ENCODE data around the gene RAB31. TPM values are rescaled to one million over a fixed set of nuclear protein-coding genes. Genes with fewer than 3 reads are reported as not detected.

RAB31 gene
- total RNA-seq, 3 donors from 2014 or later, result 0.40 to 1.8 (median 1.2) TPM

- ATAC-seq (no peak), DNase-seq (no peak)
- Mint-ChIP-seq H3K9me3 (no peaks in the 10 kb centered on the region), H3K36me3 (ENCODE audit: insufficient read depth) (no peaks in the 10 kb centered on the region), H3K27me3 (ENCODE audit: low read depth) (peaks cover 14% of the 10 kb centered on the region), H3K4me3 (no peak overlapping the region), H3K4me1 (ENCODE audit: low read depth) (no peaks in the 10 kb centered on the region)
Measured at GRCh38 chr18:9832871-9833270, 124.8 kb downstream of the RAB31 start.

DNA sequence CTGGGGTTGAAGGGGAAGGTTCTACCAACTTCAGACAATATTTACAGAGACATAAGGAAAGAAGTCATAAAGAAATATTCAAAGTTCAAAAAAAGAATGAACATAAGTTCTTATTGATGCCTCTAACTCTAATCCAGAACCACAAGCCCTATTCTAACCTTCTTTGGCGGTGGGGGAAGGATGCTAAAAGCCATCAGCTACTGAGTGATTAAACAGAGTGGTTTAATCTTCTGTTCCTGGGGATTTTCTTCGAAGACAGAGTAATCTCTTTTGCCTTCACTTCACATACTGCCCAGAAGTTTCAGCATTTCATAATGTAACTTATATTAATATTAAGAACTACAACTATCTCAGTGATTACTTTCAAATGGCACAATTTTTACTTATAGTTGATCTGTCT is 126.5 kb downstream of the RAB31 start:
- no peak for ATAC-seq
- DNase-seq, result no peak
- no peaks in the 10 kb centered on the region for H3K9me3 Mint-ChIP-seq
- H3K4me1 Mint-ChIP-seq (ENCODE audit: low read depth), result no peaks in the 10 kb centered on the region
- H3K36me3 Mint-ChIP-seq (ENCODE audit: insufficient read depth), result no peaks in the 10 kb centered on the region
- H3K4me3 Mint-ChIP-seq, result no peak overlapping the region
- peaks cover 14% of the 10 kb centered on the region for H3K27me3 Mint-ChIP-seq (ENCODE audit: low read depth)

- Mint-ChIP-seq H3K4me1 (ENCODE audit: low read depth) (no peaks in the 10 kb centered on the region), H3K36me3 (ENCODE audit: insufficient read depth) (no peaks in the 10 kb centered on the region), H3K4me3 (no peak overlapping the region), H3K9me3 (no peaks in the 10 kb centered on the region), H3K27me3 (ENCODE audit: low read depth) (peaks cover 14% of the 10 kb centered on the region)
- ATAC-seq, result no peak
- DNase-seq, result no peak
Measured at GRCh38 chr18:9835113-9835755, 127.1 kb downstream of the RAB31 start.

GRCh38 chr18:9835825-9836224 is 127.7 kb downstream of the RAB31 start:
- no peaks in the 10 kb centered on the region for H3K36me3 Mint-ChIP-seq (ENCODE audit: insufficient read depth)
- ATAC-seq (no peak), DNase-seq (no peak)
- no peaks in the 10 kb centered on the region for H3K9me3 Mint-ChIP-seq
- H3K27me3 Mint-ChIP-seq (ENCODE audit: low read depth), result peaks cover 14% of the 10 kb centered on the region
- no peaks in the 10 kb centered on the region for H3K4me1 Mint-ChIP-seq (ENCODE audit: low read depth)
- H3K4me3 Mint-ChIP-seq, result no peak overlapping the region

DNA sequence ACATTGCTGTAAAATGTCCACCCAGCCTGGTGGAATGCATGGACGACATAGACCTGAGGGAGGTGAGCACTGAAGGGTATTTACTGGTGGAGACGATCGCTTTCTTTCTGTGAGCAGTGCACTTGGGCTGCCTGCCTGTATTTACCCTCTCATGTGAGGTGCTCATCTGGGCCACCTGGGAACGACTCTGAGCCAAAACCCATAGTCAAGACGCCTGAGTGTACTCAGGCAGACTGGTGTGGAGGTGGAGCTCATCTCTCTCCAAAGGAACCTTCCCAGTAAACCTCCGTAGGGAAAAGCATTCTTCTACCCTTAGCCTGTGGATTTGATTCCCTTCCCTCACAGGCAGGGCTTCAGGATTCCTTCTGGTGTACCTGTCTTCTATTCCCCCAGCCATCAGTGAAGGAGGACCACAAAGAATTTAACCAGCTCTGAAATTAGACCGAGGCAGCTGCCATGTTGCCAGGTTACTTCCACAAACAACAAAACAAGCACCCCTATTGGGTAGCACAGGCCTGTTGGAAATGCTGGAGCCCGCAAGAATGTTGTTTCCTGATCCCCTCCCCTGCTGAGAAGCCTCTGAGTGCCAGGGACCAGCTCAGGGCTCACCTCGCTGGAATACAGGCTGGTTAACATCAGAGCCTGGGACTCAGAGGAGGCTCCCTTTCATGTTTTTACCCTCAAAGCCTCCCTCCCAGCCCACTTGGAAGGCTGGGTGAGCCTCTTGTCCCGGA is 130.2 kb downstream of the RAB31 start:
- DNase-seq (no peak), ATAC-seq (no peak)
- Mint-ChIP-seq H3K4me1 (ENCODE audit: low read depth) (no peaks in the 10 kb centered on the region), H3K36me3 (ENCODE audit: insufficient read depth) (no peaks in the 10 kb centered on the region), H3K27me3 (ENCODE audit: low read depth) (peaks cover 14% of the 10 kb centered on the region), H3K9me3 (no peaks in the 10 kb centered on the region), H3K4me3 (no peak overlapping the region)

- Mint-ChIP-seq H3K36me3 (ENCODE audit: insufficient read depth) (no peaks in the 10 kb centered on the region), H3K27me3 (ENCODE audit: low read depth) (peaks cover 11% of the 10 kb centered on the region), H3K4me1 (ENCODE audit: low read depth) (no peaks in the 10 kb centered on the region), H3K4me3 (no peak overlapping the region), H3K9me3 (no peaks in the 10 kb centered on the region)
- ATAC-seq (no peak), DNase-seq (no peak)
Measured at GRCh38 chr18:9839211-9839610, 131.1 kb downstream of the RAB31 start.

GRCh38 chr18:9839853-9840252 is 131.8 kb downstream of the RAB31 start:
- no peaks in the 10 kb centered on the region for H3K9me3 Mint-ChIP-seq
- no peaks in the 10 kb centered on the region for H3K36me3 Mint-ChIP-seq (ENCODE audit: insufficient read depth)
- no peak for DNase-seq
- H3K27me3 Mint-ChIP-seq (ENCODE audit: low read depth), result peaks cover 11% of the 10 kb centered on the region
- no peaks in the 10 kb centered on the region for H3K4me1 Mint-ChIP-seq (ENCODE audit: low read depth)
- no peak overlapping the region for H3K4me3 Mint-ChIP-seq
- ATAC-seq, result no peak

DNA sequence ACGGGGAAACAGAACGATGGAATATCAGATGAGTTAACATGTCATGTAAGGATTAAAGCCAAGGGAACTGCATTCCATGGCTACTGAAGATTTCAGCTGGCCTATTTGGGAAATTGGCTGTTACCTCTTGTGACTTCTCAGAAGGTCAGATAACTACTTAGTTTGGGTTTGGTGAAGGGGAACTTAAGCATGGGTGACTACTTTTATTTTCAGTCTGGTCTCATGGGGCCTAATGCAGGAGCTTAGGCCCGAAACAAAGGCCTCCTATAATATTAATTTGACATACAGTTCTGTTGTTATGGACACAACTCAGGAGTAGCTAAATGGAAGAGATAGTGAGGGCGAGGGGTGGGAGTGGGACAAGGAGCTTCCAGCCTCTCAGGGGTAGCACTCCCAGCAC is 133.7 kb downstream of the RAB31 start:
- Mint-ChIP-seq H3K4me1 (ENCODE audit: low read depth) (no peaks in the 10 kb centered on the region), H3K9me3 (no peaks in the 10 kb centered on the region), H3K36me3 (ENCODE audit: insufficient read depth) (no peaks in the 10 kb centered on the region), H3K27me3 (ENCODE audit: low read depth) (peaks cover 3% of the 10 kb centered on the region), H3K4me3 (no peak overlapping the region)
- DNase-seq (no peak), ATAC-seq (no peak)

DNA sequence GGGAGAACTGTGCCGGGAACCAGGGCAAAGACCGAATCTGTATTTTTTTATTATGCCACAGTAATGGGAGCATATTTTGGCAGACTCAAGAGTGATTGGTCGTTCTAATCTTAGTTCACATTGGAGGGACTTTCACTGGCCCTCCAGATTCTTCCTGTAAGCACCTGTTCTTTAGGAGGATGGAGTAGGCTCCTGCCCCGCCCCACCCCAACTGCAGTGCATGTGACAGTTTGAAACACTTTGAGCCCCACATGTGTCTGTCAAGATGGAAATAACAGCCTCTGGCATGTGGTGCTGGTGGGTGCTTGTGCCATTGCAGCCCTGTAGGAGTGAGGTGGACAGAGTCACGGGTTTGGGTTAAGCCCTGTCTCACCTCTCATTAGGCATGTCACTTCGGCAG is 134.3 kb downstream of the RAB31 start:
- no peak overlapping the region for H3K4me3 Mint-ChIP-seq
- H3K36me3 Mint-ChIP-seq (ENCODE audit: insufficient read depth), result no peaks in the 10 kb centered on the region
- no peaks in the 10 kb centered on the region for H3K4me1 Mint-ChIP-seq (ENCODE audit: low read depth)
- H3K9me3 Mint-ChIP-seq, result no peaks in the 10 kb centered on the region
- ATAC-seq, result no peak
- DNase-seq, result no peak
- no peaks in the 10 kb centered on the region for H3K27me3 Mint-ChIP-seq (ENCODE audit: low read depth)

GRCh38 chr18:9845256-9845655 is 137.2 kb downstream of the RAB31 start:
- no peak for ATAC-seq
- Mint-ChIP-seq H3K36me3 (ENCODE audit: insufficient read depth) (no peaks in the 10 kb centered on the region), H3K4me1 (ENCODE audit: low read depth) (no peaks in the 10 kb centered on the region)

GRCh38 chr18:9846162-9846925 is 138.2 kb downstream of the RAB31 start:
- no peaks in the 10 kb centered on the region for H3K4me1 Mint-ChIP-seq (ENCODE audit: low read depth)
- DNase-seq, result no peak
- no peaks in the 10 kb centered on the region for H3K36me3 Mint-ChIP-seq (ENCODE audit: insufficient read depth)
- H3K9me3 Mint-ChIP-seq, result no peaks in the 10 kb centered on the region
- H3K27me3 Mint-ChIP-seq (ENCODE audit: low read depth), result peaks cover 24% of the 10 kb centered on the region
- no peak for ATAC-seq
- H3K4me3 Mint-ChIP-seq, result no peak overlapping the region

More at GRCh38 chr18:9845256-9845655, 137.2 kb downstream of the RAB31 start:
- Mint-ChIP-seq H3K9me3 (no peaks in the 10 kb centered on the region), H3K27me3 (ENCODE audit: low read depth) (peaks cover 21% of the 10 kb centered on the region), H3K4me3 (no peak overlapping the region)
- DNase-seq, result no peak

DNA sequence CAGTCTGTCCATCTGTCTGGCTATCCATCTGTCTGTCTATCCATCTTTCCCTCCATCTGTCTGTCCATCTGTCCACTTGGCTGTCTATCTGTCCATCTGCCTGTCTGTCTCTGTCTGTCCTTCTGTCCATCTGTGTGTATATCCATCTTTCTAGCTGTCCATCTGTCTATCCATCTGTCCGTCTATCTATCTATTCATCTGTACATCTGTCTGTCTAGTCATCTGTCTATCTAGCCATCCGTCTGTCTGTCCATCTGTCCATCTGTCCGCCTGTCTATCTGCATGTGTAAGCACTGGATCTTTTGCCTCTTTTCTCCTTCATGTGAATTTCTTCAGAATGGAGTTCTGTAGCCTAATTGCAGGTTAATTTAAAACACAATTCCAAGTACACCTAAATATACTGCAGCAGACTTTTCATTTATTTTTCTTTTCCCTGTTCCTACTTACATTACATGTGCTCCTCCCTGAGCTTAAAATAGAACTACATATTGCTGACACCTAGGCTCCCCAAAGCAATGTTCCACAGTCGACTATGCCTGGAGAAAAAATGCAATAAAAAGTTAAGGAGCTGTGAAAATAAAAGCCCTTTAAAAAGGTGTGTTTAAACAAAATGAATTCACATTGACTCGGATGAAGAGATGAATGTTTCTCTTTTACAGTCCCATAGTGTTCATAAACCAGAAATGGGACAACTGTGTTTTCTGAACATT is 140.2 kb downstream of the RAB31 start:
- ATAC-seq (no peak), DNase-seq (no peak)
- H3K4me1 Mint-ChIP-seq (ENCODE audit: low read depth), result no peaks in the 10 kb centered on the region
- no peaks in the 10 kb centered on the region for H3K9me3 Mint-ChIP-seq
- H3K4me3 Mint-ChIP-seq, result no peak overlapping the region
- peaks cover 24% of the 10 kb centered on the region for H3K27me3 Mint-ChIP-seq (ENCODE audit: low read depth)
- no peaks in the 10 kb centered on the region for H3K36me3 Mint-ChIP-seq (ENCODE audit: insufficient read depth)

GRCh38 chr18:9849407-9850283 is 141.5 kb downstream of the RAB31 start:
- ATAC-seq, result no peak
- no peaks in the 10 kb centered on the region for H3K9me3 Mint-ChIP-seq
- H3K4me1 Mint-ChIP-seq (ENCODE audit: low read depth), result no peaks in the 10 kb centered on the region
- H3K4me3 Mint-ChIP-seq, result no peak overlapping the region
- no peaks in the 10 kb centered on the region for H3K36me3 Mint-ChIP-seq (ENCODE audit: insufficient read depth)
- H3K27me3 Mint-ChIP-seq (ENCODE audit: low read depth), result peaks cover 24% of the 10 kb centered on the region
- DNase-seq, result no peak

Data from activated T-cell treated with anti-CD3 and anti-CD28 coated beads, Interleukin-2, amount 50 U/mL, for 4 hours (primary cell).